IMR-90 (cell line): ENCODE results near the gene LYZL1. TPM values are rescaled to one million over a fixed set of nuclear protein-coding genes. Genes with fewer than 3 reads are reported as not detected.

Experiments used
- ATAC-seq: fragments of 200-7000 bp; cut with Tn5 transposase; 2 replicates; pipeline ENCODE4 v1.9.1; 2020; ENCODE audit warnings: low read depth, mild to moderate bottlenecking, moderate library complexity
- BruUV-seq: library from RNA; stranded (reverse); fragments of 400-500 nt; replicated peaks from 2 replicates; lab custom pipeline; 2021; lab: Mats Ljungman, UMichigan
- CTCF ChIA-PET: fragments of 300-600 bp; formaldehyde crosslinking; extraction: SDS; loops from one replicate; lab custom pipeline; 2021; ENCODE audit warnings: antibody characterized with exemption; lab: Yijun Ruan, JAX
- POLR2A ChIA-PET: fragments of 300-600 bp; sonication (Branson Sonifier 250); formaldehyde crosslinking; loops from one replicate; lab custom pipeline; 2022; ENCODE audit warnings: antibody characterized with exemption; ENCODE audit not compliant: unreplicated experiment; lab: Charles Lee
- DNase-seq: peaks from one replicate; pipeline ENCODE4 v3.0.0; 2013
- H2AFZ ChIP-seq: replicated peaks from 2 replicates; pipeline ENCODE3; 2013; ENCODE audit warnings: low read length, mild to moderate bottlenecking; ENCODE audit not compliant: poor library complexity
- H2AK5ac ChIP-seq: 2 replicates; pipeline ENCODE4 v1.6.1; 2013; ENCODE audit warnings: low read depth, low read length, inconsistent platforms
- H2AK9ac ChIP-seq: replicated peaks from 2 replicates; pipeline ENCODE3; 2013; ENCODE audit warnings: mild to moderate bottlenecking, low read depth, low read length, moderate library complexity; ENCODE audit not compliant: poor library complexity
- H2BK120ac ChIP-seq: 2 replicates; pipeline ENCODE4 v1.6.1; 2013; ENCODE audit warnings: low read depth, low read length, inconsistent platforms
- H2BK15ac ChIP-seq: 3 replicates; pipeline ENCODE4 v1.6.1; 2013; ENCODE audit warnings: low read depth, low read length, inconsistent platforms
- H2BK20ac ChIP-seq: 2 replicates; pipeline ENCODE4 v1.6.1; 2013; ENCODE audit warnings: low read depth, mild to moderate bottlenecking, inconsistent platforms, low read length, moderate library complexity
- H2BK5ac ChIP-seq: 2 replicates; pipeline ENCODE4 v1.6.1; 2013; ENCODE audit warnings: mild to moderate bottlenecking, low read depth, low read length, inconsistent platforms; ENCODE audit not compliant: poor library complexity, severe bottlenecking
- H3K14ac ChIP-seq: replicated peaks from 2 replicates; pipeline ENCODE4 v1.6.1; 2013; ENCODE audit warnings: low read depth, low read length, inconsistent platforms
- H3K18ac ChIP-seq: 2 replicates; pipeline ENCODE4 v1.6.1; 2013; ENCODE audit warnings: low read depth, low read length, control low read depth
- H3K23ac ChIP-seq: 2 replicates; pipeline ENCODE4 v1.6.1; 2013; ENCODE audit warnings: low read depth, low read length, inconsistent platforms
- H3K27ac ChIP-seq: 2 replicates; pipeline ENCODE4 v1.5.1; 2013; ENCODE audit warnings: mild to moderate bottlenecking, control low read depth, low read length; ENCODE audit not compliant: insufficient read depth
- H3K27me3 ChIP-seq: 2 replicates; pipeline ENCODE4 v1.6.1; 2013; ENCODE audit warnings: low read length; ENCODE audit not compliant: control insufficient read depth, insufficient read depth
- H3K36me3 ChIP-seq: 2 replicates; pipeline ENCODE4 v1.6.1; 2013; ENCODE audit warnings: low read length, mixed read lengths; ENCODE audit not compliant: control insufficient read depth, insufficient read depth
- H3K4ac ChIP-seq: 2 replicates; pipeline ENCODE4 v1.6.1; 2013; ENCODE audit warnings: low read depth, low read length, inconsistent platforms
- H3K4me1 ChIP-seq: 2 replicates; pipeline ENCODE4 v1.6.1; 2013; ENCODE audit warnings: low read length, mixed read lengths; ENCODE audit not compliant: control insufficient read depth, insufficient read depth
- H3K4me2 ChIP-seq: 2 replicates; pipeline ENCODE4 v1.6.1; 2013; ENCODE audit warnings: low read depth, mild to moderate bottlenecking, control low read depth, low read length, moderate library complexity
- H3K4me3 ChIP-seq: 2 replicates; pipeline ENCODE4 v1.5.1; 2013; ENCODE audit warnings: low read depth, mild to moderate bottlenecking, control low read depth, low read length, moderate library complexity; ENCODE audit not compliant: insufficient read depth
- H3K56ac ChIP-seq: 2 replicates; pipeline ENCODE4 v1.6.1; 2013; ENCODE audit warnings: low read length, inconsistent platforms; ENCODE audit not compliant: insufficient read depth; ENCODE audit errors: extremely low read depth
- H3K79me1 ChIP-seq, 2 experiments: 2 replicates each; pipeline ENCODE4 v1.6.1; 2013; ENCODE audit warnings: low read length in 2 of 2, inconsistent platforms in 1 of 2, low read depth in 1 of 2
- H3K9ac ChIP-seq: 2 replicates; pipeline ENCODE4 v1.6.1; 2013; ENCODE audit warnings: low read depth, low read length, control low read depth
- H3K9me1 ChIP-seq: 2 replicates; pipeline ENCODE4 v1.6.1; 2013; ENCODE audit warnings: low read length, inconsistent platforms; ENCODE audit not compliant: insufficient read depth
- H3K9me3 ChIP-seq: 2 replicates; pipeline ENCODE4 v1.6.1; 2013; ENCODE audit warnings: low read length; ENCODE audit not compliant: control insufficient read depth, insufficient read depth
- H4K20me1 ChIP-seq: 2 replicates; pipeline ENCODE4 v1.6.1; 2013; ENCODE audit warnings: low read length, inconsistent platforms; ENCODE audit not compliant: insufficient read depth
- H4K5ac ChIP-seq: 2 replicates; pipeline ENCODE4 v1.6.1; 2013; ENCODE audit warnings: mild to moderate bottlenecking, low read depth, low read length, control low read depth
- H4K8ac ChIP-seq, 2 experiments: 2 replicates each; pipeline ENCODE4 v1.6.1; 2013; ENCODE audit warnings: low read depth in 2 of 2, low read length in 2 of 2, control low read depth in 1 of 2, inconsistent platforms in 1 of 2
- H4K91ac ChIP-seq: 2 replicates; pipeline ENCODE4 v1.6.1; 2013; ENCODE audit warnings: low read depth, low read length, inconsistent platforms; ENCODE audit not compliant: insufficient read depth
- MAZ ChIP-seq: IDR thresholded peaks from 2 replicates; pipeline ENCODE4 v1.6.1; 2012; ENCODE audit warnings: low read depth, mild to moderate bottlenecking, low read length, improper control_type of control experiment, moderate library complexity, borderline replicate concordance
- NFE2L2 ChIP-seq: fragments of 150-350 bp; IDR thresholded peaks from 2 replicates; pipeline ENCODE4 v1.6.1; 2016; ENCODE audit warnings: low read depth, mild to moderate bottlenecking, low read length
- WGBS, 2 experiments: methylation state at CpG; one replicate each; pipeline versions ENCODE4 v1.1.5 to v1.1.7; 2013; ENCODE audit warnings: missing lambda C conversion rate in 2 of 2; ENCODE audit not compliant: insufficient read length in 1 of 2; ENCODE audit errors: extremely low coverage in 2 of 2; 5-methylcytosine and 5-hydroxymethylcytosine counted together
- dilution Hi-C: fragments of 300-500 bp; cut with HindIII; formaldehyde crosslinking; loops from one replicate; pipeline ENCODE4 v1.14.3; 2018; ENCODE audit warnings: low sequenced_read_pairs; ENCODE audit not compliant: unreplicated experiment
- in situ Hi-C: fragments of 300-500 bp; cut with MboI; formaldehyde crosslinking; loops from 3 replicates; pipeline ENCODE4 v1.14.3; 2019; ENCODE audit warnings: low sequenced_read_pairs, inconsistent platforms, mixed read lengths
- intact Hi-C: fragments of 100-400 bp; cut with micrococcal nuclease; formaldehyde crosslinking; loops from 2 replicates; pipeline ENCODE4 v1.10.0; 2022
- polyA plus RNA-seq, 3 experiments: library from polyadenylated mRNA; depleted of rRNA; stranded (reverse); fragments of >200 nt; gene quantifications; 2 replicates each; pipeline ENCODE4 v1.2.3, GENCODE V29; 2012; ENCODE audit warnings: low replicate concordance in 1 of 3
- total RNA-seq: library from RNA; depleted of rRNA; stranded (reverse); fragments of >200 nt; gene quantifications from 2 replicates; pipeline ENCODE4 v1.2.3, GENCODE V29; 2012
- TF ChIP-seq, protein P1 (sequence below): fragments of 150-350 bp; IDR thresholded peaks from 2 replicates; pipeline ENCODE4 v1.6.1; 2017; ENCODE audit warnings: mild to moderate bottlenecking, antibody characterized with exemption, low read length, low read depth

LYZL1 gene
- total and polyA plus RNA-seq, 2 of the 4 experiments (the other 2 are of a cell fraction), result not detected

DNA sequence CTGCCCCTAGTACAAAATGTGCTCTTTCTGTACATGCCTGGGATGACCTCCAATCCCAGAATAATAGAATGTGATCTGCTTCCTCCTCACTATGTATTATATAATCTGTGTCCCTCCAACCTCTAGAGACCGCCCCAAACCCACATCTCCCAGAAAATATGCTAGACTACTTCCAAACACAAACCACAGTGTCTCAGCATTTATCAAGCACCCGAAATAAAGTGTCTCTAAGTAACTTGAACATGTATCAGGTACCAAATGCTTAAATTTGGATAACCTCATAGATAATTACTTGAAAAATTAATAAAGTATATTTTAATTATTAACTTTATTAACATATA lies 16.1 kb downstream of the LYZL1 start:
- no peaks in the 10 kb centered on the region for H3K79me1 ChIP-seq
- no peak overlapping the region for H3K23ac ChIP-seq
- ChIA-PET CTCF (interaction anchor here (0.6 to 3.0 kb wide), 12 partner anchors 12 to 641 kb away, joined by 3 to 16 read pairs (median 4); partner anchors contain the start of gene BAMBI), POLR2A (no interaction called here)
- H3K56ac ChIP-seq, result no peak overlapping the region
- H3K4me1 ChIP-seq, result no peaks in the 10 kb centered on the region
- H4K91ac ChIP-seq, result no peak overlapping the region
- TF ChIP-seq MAZ, result no peak
- no peak for TF ChIP-seq NFE2L2
- TF ChIP-seq, protein P1, sequence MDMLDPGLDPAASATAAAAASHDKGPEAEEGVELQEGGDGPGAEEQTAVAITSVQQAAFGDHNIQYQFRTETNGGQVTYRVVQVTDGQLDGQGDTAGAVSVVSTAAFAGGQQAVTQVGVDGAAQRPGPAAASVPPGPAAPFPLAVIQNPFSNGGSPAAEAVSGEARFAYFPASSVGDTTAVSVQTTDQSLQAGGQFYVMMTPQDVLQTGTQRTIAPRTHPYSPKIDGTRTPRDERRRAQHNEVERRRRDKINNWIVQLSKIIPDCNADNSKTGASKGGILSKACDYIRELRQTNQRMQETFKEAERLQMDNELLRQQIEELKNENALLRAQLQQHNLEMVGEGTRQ, result no peak
- H3K4me2 ChIP-seq, result no peak overlapping the region; the same call in 1 of the 2 replicates
- BruUV-seq, result no TSS peak
- no peak overlapping the region for H2BK15ac ChIP-seq
- no peak overlapping the region for H3K9ac ChIP-seq
- no peak overlapping the region for H3K14ac ChIP-seq
- H2AK9ac ChIP-seq, result no peak overlapping the region
- no peaks in the 10 kb centered on the region; the same call in 1 of the 2 replicates for H3K27me3 ChIP-seq
- H3K36me3 ChIP-seq, result no peaks in the 10 kb centered on the region
- dilution Hi-C loops (no loop called here), in situ Hi-C loops (loop anchor here (5.0 to 10.0 kb wide), 2 partner anchors 310 to 638 kb away; no protein-coding TSS in a partner anchor), intact Hi-C loops (loop anchor here (1.0 to 10.0 kb wide), 7 partner anchors 174 to 677 kb away; partner anchors contain the start of gene BAMBI)
- H3K4ac ChIP-seq, result no peak overlapping the region
- no peaks in the 10 kb centered on the region for H4K20me1 ChIP-seq
- H3K9me1 ChIP-seq, result no peaks in the 10 kb centered on the region
- no peak overlapping the region for H3K4me3 ChIP-seq
- H3K27ac ChIP-seq, result no peak overlapping the region
- peaks cover 10% of the 10 kb centered on the region for H3K9me3 ChIP-seq
- no CpG with 5 or more reads among the region's 2 CpGs for WGBS, 2 experiments
- no peak overlapping the region; the same call in 1 of the 2 replicates for H2BK120ac ChIP-seq
- H2AK5ac ChIP-seq, result no peak overlapping the region
- no peak overlapping the region for H2BK20ac ChIP-seq
- H3K18ac ChIP-seq, result no peak overlapping the region
- ATAC-seq (no peak), DNase-seq (no peak)
- H4K8ac ChIP-seq, result no peak overlapping the region; a peak in 1 of 4 replicates
- no peak overlapping the region for H4K5ac ChIP-seq
- no peak overlapping the region for H2BK5ac ChIP-seq
- H2AFZ ChIP-seq, result no peak overlapping the region
